HG03342 (cell line): Measurements from ENCODE around the gene LEFTY2.
"Not testable (repeated sequence)": the region's sequence is repeated elsewhere in the genome, so short reads cannot be mapped to it uniquely, and the experiment has no call there.

Experiments used
- ATAC-seq: cut with Tn5 transposase; IDR thresholded peaks from one replicate; pipeline ENCODE4 v1.9.1; 2021; ENCODE audit warnings: mild to moderate bottlenecking, moderate library complexity; ENCODE audit not compliant: unreplicated experiment

LEFTY2 gene

DNA sequence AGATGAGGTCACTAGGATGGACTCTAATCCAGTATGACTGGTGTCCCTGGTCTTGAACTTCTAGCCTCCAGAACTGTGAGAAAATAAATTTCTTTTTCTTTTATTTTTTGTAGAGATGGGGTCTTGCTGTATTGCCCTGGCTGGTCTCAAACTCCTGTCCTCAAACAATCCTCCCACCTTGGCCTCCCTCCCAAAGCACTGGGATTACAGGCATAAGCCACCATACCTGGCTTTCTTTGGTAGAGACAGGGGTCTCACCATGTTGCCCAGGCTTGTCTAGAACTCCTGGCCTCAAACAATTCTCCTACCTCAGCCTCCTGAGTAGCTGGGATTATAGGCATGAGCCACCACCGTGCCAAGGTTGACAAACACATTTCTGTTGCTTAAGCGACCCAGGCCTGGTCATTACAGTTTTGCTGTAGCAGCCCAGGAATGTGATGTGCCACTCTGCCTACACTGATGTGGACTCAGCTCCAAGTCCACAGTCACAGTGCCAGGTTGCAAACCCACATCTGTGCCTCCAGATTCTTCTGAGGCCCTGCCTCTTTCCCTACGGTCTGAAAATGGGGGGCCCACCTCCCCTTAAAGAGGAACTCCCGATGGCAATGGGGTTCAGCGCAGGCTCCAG lies 32.9 kb downstream of the LEFTY2 start:
- ATAC-seq = no peak

DNA sequence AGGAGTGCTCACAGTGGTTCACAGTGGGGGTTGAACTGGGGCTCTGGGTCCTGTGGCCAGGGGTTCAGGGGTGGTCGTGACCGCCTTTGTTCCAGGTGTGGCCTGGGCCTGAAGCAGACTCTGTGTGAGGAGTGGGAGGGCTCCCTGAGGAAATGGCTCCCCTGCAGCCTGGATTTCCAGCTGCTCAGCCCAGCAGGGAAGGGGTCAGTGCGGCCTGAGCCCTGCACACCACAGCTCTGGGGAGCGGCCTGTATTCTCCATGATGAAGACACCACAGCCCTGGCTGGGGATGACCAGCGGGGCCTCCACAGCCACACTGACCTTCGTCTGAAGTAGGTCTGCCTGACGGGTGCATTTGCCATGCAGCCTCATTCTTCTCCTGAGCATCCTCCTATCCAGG lies 33.7 kb downstream of the LEFTY2 start:
- ATAC-seq = no peak

GRCh38 chr1:225906467-225906866 lies 34.6 kb downstream of the LEFTY2 start:
- no peak for ATAC-seq

DNA sequence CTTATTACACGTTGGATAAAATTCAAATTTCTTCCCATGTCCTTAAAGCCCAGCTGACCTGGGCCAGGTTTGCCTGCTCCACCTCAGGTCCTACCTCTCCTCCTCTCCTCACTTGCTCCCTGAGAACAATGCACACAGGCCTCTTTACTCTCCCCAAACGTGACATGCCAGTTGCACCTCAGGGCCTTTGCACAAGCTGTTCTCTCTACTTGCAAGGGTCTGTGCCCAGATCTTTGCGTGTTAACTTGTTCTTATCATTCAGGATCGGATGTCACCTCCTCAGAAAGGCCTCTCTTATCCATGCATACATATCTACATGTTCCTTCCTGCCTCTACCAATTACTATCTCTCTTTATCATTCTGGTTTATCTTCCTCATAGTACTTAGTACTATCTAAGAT lies 37.4 kb downstream of the LEFTY2 start:
- ATAC-seq = no peak

GRCh38 chr1:225899044-225899925 lies 41.7 kb downstream of the LEFTY2 start:
- no peak for ATAC-seq

DNA sequence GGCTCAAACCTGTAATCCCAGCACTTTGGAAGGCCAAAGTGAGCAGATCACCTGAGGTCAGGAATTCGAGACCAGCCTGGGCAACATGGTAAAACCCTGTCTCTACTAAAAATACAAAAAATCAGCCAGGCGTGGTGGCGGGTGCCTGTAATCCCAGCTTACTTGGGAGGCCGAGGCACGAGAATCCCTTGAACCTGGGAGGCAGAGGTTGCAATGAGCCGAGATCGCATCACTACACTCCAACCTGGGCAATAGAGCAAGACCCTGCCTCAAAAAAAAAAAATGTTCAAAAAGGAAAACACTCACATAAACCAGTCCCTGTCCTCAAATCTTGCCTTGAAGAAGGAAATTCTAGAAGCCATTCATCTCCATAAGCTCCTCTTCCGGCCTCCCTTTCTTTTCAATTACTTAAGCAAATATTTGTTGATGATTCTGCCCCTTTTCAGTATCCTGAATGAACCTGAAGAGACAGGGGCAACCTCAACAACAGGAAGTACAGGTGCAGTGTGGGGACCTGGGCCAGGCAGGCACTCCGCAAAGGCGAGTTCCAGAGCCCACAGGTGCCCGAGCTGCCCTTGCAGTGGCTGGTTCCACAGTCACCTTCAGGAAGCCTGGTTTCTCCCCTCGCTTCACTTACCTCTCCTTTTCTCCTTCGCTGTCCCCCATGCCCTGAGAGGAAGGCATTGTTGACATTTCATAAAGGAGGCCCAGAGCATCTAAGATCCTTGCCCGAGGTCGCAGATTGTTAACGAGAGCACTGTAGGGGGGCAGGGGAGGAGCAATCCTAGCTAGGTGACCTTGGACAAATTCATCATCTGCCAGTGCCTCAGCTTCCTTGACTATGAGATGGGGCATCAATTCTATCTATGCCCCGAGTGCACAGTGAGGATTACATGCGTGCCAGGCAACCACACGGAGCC lies 43.2 kb downstream of the LEFTY2 start:
- no peak for ATAC-seq

- peak; percentile 100 for ATAC-seq
These were observed 44.0 kb downstream of the LEFTY2 start for GRCh38 chr1:225896937-225897549.

GRCh38 chr1:225896494-225896893 lies 44.5 kb downstream of the LEFTY2 start:
- ATAC-seq = no peak

DNA sequence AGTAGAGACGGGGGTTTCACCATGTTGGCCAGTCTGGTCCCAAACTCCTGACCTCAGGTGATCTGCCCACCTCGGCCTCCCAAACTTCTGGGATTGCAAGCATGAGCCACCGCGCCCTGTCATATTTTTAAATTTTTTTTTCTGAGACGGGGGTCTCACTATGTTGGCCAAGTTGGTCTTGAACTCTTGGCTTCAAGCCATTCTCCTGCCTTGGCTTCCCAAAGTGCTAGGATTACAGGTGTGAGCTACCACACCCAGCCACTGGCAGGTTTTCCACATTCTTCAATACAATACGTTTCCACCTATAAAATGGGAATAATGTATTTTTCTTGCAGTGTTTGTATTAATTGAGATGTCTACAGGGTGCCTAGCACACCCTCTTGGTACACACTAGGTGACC lies 48.7 kb downstream of the LEFTY2 start:
- ATAC-seq = no peak

- ATAC-seq = no peak
These were observed 49.6 kb downstream of the LEFTY2 start for GRCh38 chr1:225891229-225891972.

DNA sequence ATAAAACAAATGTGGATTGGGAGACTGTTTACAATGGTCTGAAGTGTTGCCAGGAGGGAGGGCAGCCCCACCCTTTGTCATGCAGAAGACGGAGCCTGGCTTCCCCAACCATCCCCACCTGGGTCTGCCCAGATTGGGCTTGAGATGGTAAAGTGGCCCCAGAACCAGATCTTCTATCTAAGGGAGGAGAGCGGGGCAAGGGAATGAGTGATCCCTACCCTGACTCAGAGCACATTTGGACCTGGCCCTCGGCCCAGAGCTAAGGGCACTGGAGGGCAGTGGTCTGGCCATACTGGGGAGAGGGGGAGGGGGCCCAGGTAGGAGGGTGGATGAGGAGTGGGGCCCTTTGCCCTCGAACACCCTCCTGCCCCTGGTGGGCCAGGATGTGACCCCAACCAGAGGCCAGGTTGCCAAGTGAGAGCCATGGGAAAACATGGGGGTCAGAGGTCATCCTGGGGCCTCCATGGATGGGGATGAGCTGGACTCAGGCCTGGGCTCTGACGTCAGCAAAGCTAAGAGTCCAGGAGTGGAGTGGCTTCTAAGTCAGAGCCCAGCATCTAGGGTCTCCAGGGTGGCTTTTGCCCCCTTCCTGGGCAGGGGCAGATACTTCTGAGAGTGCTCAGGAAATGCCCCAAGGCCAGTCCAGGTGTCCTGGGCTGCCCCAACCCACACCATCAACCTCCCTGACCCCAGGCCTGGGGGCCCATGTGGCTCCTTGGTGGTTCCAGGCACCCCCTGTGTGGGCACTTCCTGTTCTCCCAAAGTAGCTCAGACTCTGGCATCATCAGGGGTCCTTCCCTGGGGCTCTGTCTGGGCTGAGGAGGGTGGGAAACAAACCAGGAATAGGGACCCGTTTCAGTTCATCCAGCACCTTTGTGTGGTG lies 50.4 kb downstream of the LEFTY2 start:
- no peak for ATAC-seq

- ATAC-seq = no peak
These were observed 51.3 kb downstream of the LEFTY2 start for GRCh38 chr1:225889743-225890142.

DNA sequence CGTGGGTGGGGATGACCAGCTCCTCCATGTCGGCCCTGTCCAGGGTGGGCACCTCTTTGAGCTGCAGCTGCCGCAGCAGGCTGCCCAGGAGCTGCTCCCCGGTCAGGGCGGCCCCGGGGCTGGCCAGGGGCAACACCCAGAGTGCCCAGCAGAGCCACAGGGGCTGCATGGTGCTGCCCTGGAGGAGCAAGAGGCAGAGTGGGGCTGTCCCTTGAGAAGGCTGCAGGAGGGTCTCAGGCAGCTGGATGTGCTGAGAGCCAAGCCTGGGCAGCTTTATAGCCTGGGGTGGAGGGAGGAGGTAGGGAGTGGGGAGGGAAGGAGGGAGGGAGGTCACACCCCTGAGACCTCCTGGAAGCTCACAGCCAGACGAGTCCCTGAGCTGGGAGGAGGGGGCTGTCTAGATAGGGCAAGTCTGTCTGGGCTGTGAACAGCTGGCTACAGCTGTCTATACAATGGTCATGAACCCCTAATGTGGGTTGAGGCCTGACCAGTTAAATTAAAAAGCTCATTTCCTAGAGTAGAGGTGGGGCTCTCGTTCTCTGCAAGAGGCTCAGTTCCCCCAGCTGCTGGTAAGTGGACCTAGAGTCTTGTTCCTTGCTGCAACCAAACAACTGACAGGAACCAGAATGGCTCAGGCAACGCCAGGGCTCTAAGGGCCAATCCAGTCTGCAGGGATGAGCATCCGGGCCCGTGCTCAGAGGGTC lies 52.0 kb downstream of the LEFTY2 start, which contains the start of gene LEFTY1:
Gene LEFTY1 (minus strand): TSS at position 249 of the 704 bp plus-strand sequence. CDS start 80 bp downstream, at position 169.
- no peak for ATAC-seq

- ATAC-seq = no peak
These were observed 52.6 kb downstream of the LEFTY2 start for GRCh38 chr1:225888289-225888897.

- not testable (repeated sequence) for ATAC-seq
These were observed 53.3 kb downstream of the LEFTY2 start for GRCh38 chr1:225887554-225888288.

- no peak for ATAC-seq
These were observed 54.0 kb downstream of the LEFTY2 start for GRCh38 chr1:225887030-225887314.
